Measurements from ENCODE around the gene PIGU.

- TF ChIP-seq CTCF (IDR thresholded peaks at IDR 0.05): no peak
- TF ChIP-seq POLR2A (IDR thresholded peaks at IDR 0.05): no peak
These were observed 34.1 kb upstream of the PIGU start for GRCh38 chr20:34710861-34711574.

Data from lower leg skin (tissue), 3 donors.